Measurements from ENCODE around the gene LDLRAD3.

The LDLRAD3 gene

DNA sequence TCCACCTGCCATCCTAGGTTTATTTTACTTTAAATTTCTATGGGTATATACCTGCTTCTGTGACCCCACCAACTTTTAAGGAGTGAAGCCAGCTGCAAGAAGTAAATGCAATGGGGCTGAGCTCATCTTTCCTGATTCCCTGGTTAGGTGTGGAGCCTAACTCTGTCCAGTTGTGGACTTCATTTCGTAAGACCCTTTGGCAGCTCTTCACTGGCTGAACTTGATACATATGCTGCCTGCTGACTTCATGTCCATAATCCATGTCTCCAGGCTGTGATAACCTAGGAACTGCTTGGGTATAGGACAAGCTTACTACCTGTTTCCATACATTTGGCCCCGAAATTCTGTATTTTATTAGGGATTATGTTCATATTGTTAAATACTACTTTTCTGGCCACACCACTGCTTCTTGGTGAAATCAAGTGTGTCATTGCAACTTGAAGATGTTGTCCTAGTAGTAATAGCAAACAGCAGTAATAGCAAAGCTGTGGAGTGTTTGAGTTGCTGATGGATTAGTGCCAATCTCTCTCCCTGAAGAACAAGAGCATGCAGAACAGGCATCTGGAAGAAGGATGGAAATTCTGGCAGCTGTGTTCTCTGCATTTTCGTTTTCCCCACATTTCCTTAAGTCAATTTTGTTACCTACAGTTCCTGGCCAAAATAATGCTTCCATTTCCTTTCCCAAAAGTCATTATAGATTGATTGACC, 31.2 kb downstream of the LDLRAD3 start:
- Histone ChIP-seq H3K36me3 (replicated peaks) (no peaks in the 10 kb centered on the region), H3K4me1 (no peaks in the 10 kb centered on the region), H3K9me3 (no peaks in the 10 kb centered on the region), H3K4me3 (no peak overlapping the region), H3K27me3 (ENCODE audit: low read depth) (no peaks in the 10 kb centered on the region)
- in situ Hi-C loops (cut with MboI; ENCODE audit: low sequenced_read_pairs) = no loop called here
- no peak for DNase-seq (ENCODE audit: low spot score in 2 of 2)

- no peak for DNase-seq (ENCODE audit: low spot score in 2 of 2)
- no peaks in the 10 kb centered on the region for H3K4me1 ChIP-seq
- H3K36me3 ChIP-seq (replicated peaks) = no peaks in the 10 kb centered on the region
- in situ Hi-C loops (cut with MboI; ENCODE audit: low sequenced_read_pairs) = no loop called here
- no peaks in the 10 kb centered on the region for H3K9me3 ChIP-seq
- H3K27me3 ChIP-seq (ENCODE audit: low read depth) = no peaks in the 10 kb centered on the region
- no peak overlapping the region for H3K4me3 ChIP-seq
Measured at GRCh38 chr11:35976434-35976833, 32.6 kb downstream of the LDLRAD3 start.

- in situ Hi-C loops (cut with MboI; ENCODE audit: low sequenced_read_pairs) = no loop called here
Measured at GRCh38 chr11:35978183-35978582, 34.3 kb downstream of the LDLRAD3 start.

GRCh38 chr11:35978891-35979290, 35.0 kb downstream of the LDLRAD3 start:
- H3K4me1 ChIP-seq = no peaks in the 10 kb centered on the region
- in situ Hi-C loops (cut with MboI; ENCODE audit: low sequenced_read_pairs) = no loop called here

More at GRCh38 chr11:35978183-35978582, 34.3 kb downstream of the LDLRAD3 start:
- Histone ChIP-seq H3K4me1 (no peaks in the 10 kb centered on the region), H3K9me3 (no peaks in the 10 kb centered on the region), H3K36me3 (replicated peaks) (no peaks in the 10 kb centered on the region), H3K4me3 (no peak overlapping the region), H3K27me3 (ENCODE audit: low read depth) (no peaks in the 10 kb centered on the region)
- no peak for DNase-seq (ENCODE audit: low spot score in 2 of 2)

GRCh38 chr11:35980686-35981390, 37.0 kb downstream of the LDLRAD3 start:
- no peaks in the 10 kb centered on the region for H3K4me1 ChIP-seq
- no peak for DNase-seq (ENCODE audit: low spot score in 2 of 2)
- H3K27me3 ChIP-seq (ENCODE audit: low read depth) = no peaks in the 10 kb centered on the region
- in situ Hi-C loops (cut with MboI; ENCODE audit: low sequenced_read_pairs) = no loop called here
- no peaks in the 10 kb centered on the region for H3K36me3 ChIP-seq (replicated peaks)
- no peaks in the 10 kb centered on the region for H3K9me3 ChIP-seq
- no peak overlapping the region for H3K4me3 ChIP-seq

More at GRCh38 chr11:35978891-35979290, 35.0 kb downstream of the LDLRAD3 start:
- H3K36me3 ChIP-seq (replicated peaks) = no peaks in the 10 kb centered on the region
- no peaks in the 10 kb centered on the region for H3K27me3 ChIP-seq (ENCODE audit: low read depth)
- H3K4me3 ChIP-seq = no peak overlapping the region
- no peak for DNase-seq (ENCODE audit: low spot score in 2 of 2)
- H3K9me3 ChIP-seq = no peaks in the 10 kb centered on the region

- no peaks in the 10 kb centered on the region for H3K36me3 ChIP-seq (replicated peaks)
- no peaks in the 10 kb centered on the region for H3K27me3 ChIP-seq (ENCODE audit: low read depth)
- H3K4me1 ChIP-seq = no peaks in the 10 kb centered on the region
- DNase-seq (ENCODE audit: low spot score in 2 of 2) = no peak
- H3K4me3 ChIP-seq = no peak overlapping the region
- in situ Hi-C loops (cut with MboI; ENCODE audit: low sequenced_read_pairs) = no loop called here
- H3K9me3 ChIP-seq = no peaks in the 10 kb centered on the region
Measured at GRCh38 chr11:35981581-35981980, 37.7 kb downstream of the LDLRAD3 start.

DNA sequence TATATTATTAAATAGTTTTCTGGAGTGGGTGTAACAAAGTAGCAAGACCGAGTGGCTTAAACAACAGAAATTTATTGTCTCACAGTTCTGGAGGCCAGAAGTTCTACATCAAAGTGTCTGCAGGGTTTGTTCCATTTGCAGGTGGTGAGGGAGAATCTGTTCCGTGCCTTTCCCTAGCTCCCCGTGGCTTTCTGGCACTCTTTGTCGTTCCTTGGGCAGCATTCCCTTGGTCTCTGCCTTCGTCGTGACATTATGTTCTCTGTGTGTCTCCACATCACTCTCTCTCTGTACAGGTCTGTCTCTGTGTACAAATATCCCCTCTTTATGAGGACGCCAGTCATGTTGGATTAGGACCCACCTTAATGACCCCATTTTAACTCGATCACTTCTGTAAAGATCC, 38.2 kb downstream of the LDLRAD3 start:
- Histone ChIP-seq H3K4me1 (no peaks in the 10 kb centered on the region), H3K27me3 (ENCODE audit: low read depth) (no peaks in the 10 kb centered on the region), H3K36me3 (replicated peaks) (no peaks in the 10 kb centered on the region), H3K9me3 (no peaks in the 10 kb centered on the region), H3K4me3 (no peak overlapping the region)
- DNase-seq (ENCODE audit: low spot score in 2 of 2) = no peak
- in situ Hi-C loops (cut with MboI; ENCODE audit: low sequenced_read_pairs) = no loop called here

DNA sequence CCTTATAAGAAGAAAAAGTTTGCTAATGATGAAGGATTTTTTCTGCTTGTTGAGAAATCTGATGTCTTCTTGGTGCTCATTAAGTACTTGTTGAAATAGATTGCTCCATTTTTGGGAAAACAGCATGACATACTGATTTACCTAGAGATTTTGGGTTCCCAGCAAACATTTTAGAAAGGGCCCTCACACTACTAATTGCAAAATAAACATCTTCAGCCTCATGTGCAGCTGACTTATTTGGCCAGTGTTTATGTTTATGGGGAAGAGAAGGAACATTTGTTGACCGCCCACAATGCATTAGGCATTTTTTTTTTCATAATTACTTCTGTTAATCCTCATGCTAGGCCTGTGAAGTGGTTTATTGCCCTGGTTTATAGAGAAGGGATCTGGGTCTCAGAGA, 40.1 kb downstream of the LDLRAD3 start:
- Histone ChIP-seq H3K9me3 (no peaks in the 10 kb centered on the region), H3K27me3 (ENCODE audit: low read depth) (no peaks in the 10 kb centered on the region), H3K4me3 (no peak overlapping the region), H3K36me3 (replicated peaks) (no peaks in the 10 kb centered on the region), H3K4me1 (no peaks in the 10 kb centered on the region)
- in situ Hi-C loops (cut with MboI; ENCODE audit: low sequenced_read_pairs) = no loop called here
- DNase-seq (ENCODE audit: low spot score in 2 of 2) = no peak

DNA sequence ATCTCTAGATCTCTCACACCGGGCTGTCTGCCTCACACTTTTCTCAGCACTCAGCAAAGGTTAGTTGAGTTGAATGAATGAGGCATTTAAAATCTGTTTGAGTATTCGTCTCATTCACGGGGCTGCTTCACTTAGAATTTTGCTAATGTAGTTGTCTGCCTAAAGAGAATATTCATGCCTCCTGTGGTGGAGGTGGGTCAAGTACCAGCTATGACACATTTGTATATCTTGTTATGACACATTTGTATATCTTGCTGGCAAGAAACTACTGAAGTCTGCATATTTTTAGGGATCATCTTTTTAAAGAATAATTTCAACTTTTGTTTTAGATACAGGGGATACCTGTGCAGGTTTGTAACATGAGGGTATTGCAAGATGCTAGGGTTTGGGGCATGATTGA, 43.1 kb downstream of the LDLRAD3 start:
- H3K4me1 ChIP-seq = no peaks in the 10 kb centered on the region
- no peaks in the 10 kb centered on the region for H3K36me3 ChIP-seq (replicated peaks)
- H3K9me3 ChIP-seq = no peaks in the 10 kb centered on the region
- no peak overlapping the region for H3K4me3 ChIP-seq
- H3K27me3 ChIP-seq (ENCODE audit: low read depth) = no peaks in the 10 kb centered on the region
- DNase-seq (ENCODE audit: low spot score in 2 of 2) = no peak
- in situ Hi-C loops (cut with MboI; ENCODE audit: low sequenced_read_pairs) = no loop called here

DNA sequence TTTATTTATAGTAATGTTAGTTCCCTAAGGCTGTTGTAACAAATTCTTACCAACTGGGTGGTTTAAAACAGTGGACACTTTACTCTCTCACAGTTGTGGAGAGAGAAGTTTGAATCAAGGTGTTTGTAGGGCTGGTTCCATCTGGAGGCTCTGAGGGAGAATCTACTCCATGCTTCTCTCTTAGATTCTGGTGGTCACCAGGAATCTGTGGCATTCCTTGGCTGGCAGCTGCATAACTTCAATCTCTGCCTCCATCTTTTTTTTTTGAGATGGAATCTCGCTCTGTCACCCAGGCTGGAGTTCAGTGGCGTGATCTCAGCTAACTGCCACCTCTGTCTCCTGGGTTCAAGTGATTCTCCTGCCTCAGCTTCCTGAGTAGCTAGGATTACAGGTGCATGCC, 46.3 kb downstream of the LDLRAD3 start:
- Histone ChIP-seq H3K4me3 (no peak overlapping the region), H3K27me3 (ENCODE audit: low read depth) (no peaks in the 10 kb centered on the region), H3K9me3 (peaks cover 5% of the 10 kb centered on the region; the same call in 1 of the 2 replicates), H3K4me1 (no peaks in the 10 kb centered on the region), H3K36me3 (replicated peaks) (no peaks in the 10 kb centered on the region)
- in situ Hi-C loops (cut with MboI; ENCODE audit: low sequenced_read_pairs) = no loop called here
- DNase-seq (ENCODE audit: low spot score in 2 of 2) = no peak

DNA sequence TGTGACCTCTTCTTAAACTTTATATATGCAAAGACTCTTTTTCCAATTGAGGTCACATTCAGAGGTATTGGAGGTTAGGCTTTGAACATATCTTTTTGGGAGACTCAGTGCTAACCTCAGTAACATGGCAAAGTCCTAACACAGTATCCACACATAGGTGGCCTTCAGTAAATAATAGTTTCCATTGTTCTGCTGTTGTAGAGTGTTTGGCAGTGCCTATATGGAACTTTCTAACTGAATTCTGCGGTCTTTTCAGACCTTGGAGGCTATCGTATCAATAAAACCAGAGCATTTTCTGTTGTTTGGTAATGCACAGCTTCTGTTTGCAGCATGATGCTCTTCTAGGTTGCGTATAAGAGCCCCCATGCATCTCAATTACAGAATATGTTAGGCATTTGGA, 47.0 kb downstream of the LDLRAD3 start:
- Histone ChIP-seq H3K9me3 (peaks cover 5% of the 10 kb centered on the region; the same call in 1 of the 2 replicates), H3K4me3 (no peak overlapping the region), H3K27me3 (ENCODE audit: low read depth) (no peaks in the 10 kb centered on the region), H3K36me3 (replicated peaks) (no peaks in the 10 kb centered on the region), H3K4me1 (no peaks in the 10 kb centered on the region)
- in situ Hi-C loops (cut with MboI; ENCODE audit: low sequenced_read_pairs) = no loop called here
- no peak for DNase-seq (ENCODE audit: low spot score in 2 of 2)

DNA sequence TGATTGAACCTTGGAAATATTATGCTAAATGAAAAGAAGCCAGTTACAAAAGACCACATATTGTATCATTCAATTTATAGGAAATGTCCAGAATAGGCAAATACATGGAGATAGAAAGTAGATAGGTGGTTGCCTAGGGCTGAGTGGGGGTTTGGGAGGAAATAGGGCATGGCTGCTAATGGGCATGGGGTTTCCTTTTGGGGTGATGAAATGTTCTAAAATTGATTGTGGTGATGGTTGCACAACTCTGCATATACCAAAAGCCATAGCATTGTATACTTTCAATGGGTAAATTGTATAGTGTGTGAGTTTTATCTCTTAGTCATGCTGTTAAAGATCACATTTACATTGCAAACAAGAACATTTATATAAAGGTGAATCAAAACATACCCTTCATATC, 48.7 kb downstream of the LDLRAD3 start:
- H3K4me1 ChIP-seq = no peaks in the 10 kb centered on the region
- no peaks in the 10 kb centered on the region for H3K36me3 ChIP-seq (replicated peaks)
- H3K4me3 ChIP-seq = no peak overlapping the region
- no peak for DNase-seq (ENCODE audit: low spot score in 2 of 2)
- H3K27me3 ChIP-seq (ENCODE audit: low read depth) = no peaks in the 10 kb centered on the region
- peaks cover 5% of the 10 kb centered on the region; the same call in 1 of the 2 replicates for H3K9me3 ChIP-seq
- in situ Hi-C loops (cut with MboI; ENCODE audit: low sequenced_read_pairs) = no loop called here

GRCh38 chr11:35994421-35994820, 50.6 kb downstream of the LDLRAD3 start:
- in situ Hi-C loops (cut with MboI; ENCODE audit: low sequenced_read_pairs) = no loop called here
- H3K36me3 ChIP-seq (replicated peaks) = no peaks in the 10 kb centered on the region

GRCh38 chr11:35995681-35996271, 51.9 kb downstream of the LDLRAD3 start:
- in situ Hi-C loops (cut with MboI; ENCODE audit: low sequenced_read_pairs) = no loop called here
- peaks cover 5% of the 10 kb centered on the region; the same call in 1 of the 2 replicates for H3K9me3 ChIP-seq
- no peaks in the 10 kb centered on the region for H3K27me3 ChIP-seq (ENCODE audit: low read depth)
- H3K36me3 ChIP-seq (replicated peaks) = no peaks in the 10 kb centered on the region
- H3K4me1 ChIP-seq = no peaks in the 10 kb centered on the region
- DNase-seq (ENCODE audit: low spot score in 2 of 2) = no peak
- no peak overlapping the region for H3K4me3 ChIP-seq

More at GRCh38 chr11:35994421-35994820, 50.6 kb downstream of the LDLRAD3 start:
- no peak overlapping the region for H3K4me3 ChIP-seq
- H3K4me1 ChIP-seq = no peaks in the 10 kb centered on the region
- DNase-seq (ENCODE audit: low spot score in 2 of 2) = no peak
- peaks cover 5% of the 10 kb centered on the region; the same call in 1 of the 2 replicates for H3K9me3 ChIP-seq
- no peaks in the 10 kb centered on the region for H3K27me3 ChIP-seq (ENCODE audit: low read depth)
